RPMI7951 (cell line): ENCODE measurements around the gene LY6G5B. TPM values are rescaled to one million over a fixed set of nuclear protein-coding genes. Genes with fewer than 3 reads are reported as not detected.
A peak's percentile ranks its signal among the peaks of the same experiment; 100 is the strongest.
"Not testable (repeated sequence)": the region's sequence is repeated elsewhere in the genome, so short reads cannot be mapped to it uniquely, and the experiment has no call there.

Source experiments
- DNase-seq: peaks from one replicate; pipeline ENCODE4 v3.0.0-alpha.2; 2012; ENCODE audit warnings: low read depth
- total RNA-seq: library from RNA; depleted of rRNA; stranded (reverse); fragments of >200 nt; shearing (Covaris generic); gene quantifications from 2 replicates; pipeline ENCODE4 v1.2.3, GENCODE V29; 2014

The LY6G5B gene
- total RNA-seq, 1 experiment from 2014 or later, result 0.36 TPM

GRCh38 chr6:31690231-31691077 lies 20.7 kb downstream of the LY6G5B start:
- no peak for DNase-seq

GRCh38 chr6:31691078-31691463 lies 21.3 kb downstream of the LY6G5B start:
- DNase-seq, result no peak

GRCh38 chr6:31691564-31692108 lies 21.9 kb downstream of the LY6G5B start:
- DNase-seq, result no peak

GRCh38 chr6:31692353-31692752 lies 22.6 kb downstream of the LY6G5B start:
- DNase-seq, result no peak

- DNase-seq, result no peak
Observed at GRCh38 chr6:31692886-31693285, 23.1 kb downstream of the LY6G5B start.

- no peak for DNase-seq
Observed at GRCh38 chr6:31693535-31693934, 23.8 kb downstream of the LY6G5B start.

GRCh38 chr6:31697555-31697954 lies 27.8 kb downstream of the LY6G5B start:
- no peak for DNase-seq

- no peak for DNase-seq
Observed at GRCh38 chr6:31700740-31701401, 31.1 kb downstream of the LY6G5B start.

- DNase-seq, result peak; percentile 33
Observed at GRCh38 chr6:31701666-31702404, 32.1 kb downstream of the LY6G5B start.

- no peak for DNase-seq
Observed at GRCh38 chr6:31702405-31702818, 32.6 kb downstream of the LY6G5B start.

GRCh38 chr6:31702819-31703716 lies 33.3 kb downstream of the LY6G5B start, which contains the start of gene ABHD16A:
Gene ABHD16A, minus strand, starts transcription at chr6:31703324. Its CDS starts 43 bp downstream, at chr6:31703281.
- peak; percentile 98 for DNase-seq

- DNase-seq, result no peak
Observed at GRCh38 chr6:31705931-31706330, 36.2 kb downstream of the LY6G5B start.

- no peak for DNase-seq
Observed at GRCh38 chr6:31706599-31706998, 36.8 kb downstream of the LY6G5B start, which contains the start of gene LY6G6F. Gene LY6G6F, plus strand, starts transcription at chr6:31706866. Its CDS starts 41 bp downstream, at chr6:31706907.

- DNase-seq, result no peak
Observed at GRCh38 chr6:31707701-31708100, 37.9 kb downstream of the LY6G5B start.

- no peak for DNase-seq
Observed at GRCh38 chr6:31708224-31708623, 38.4 kb downstream of the LY6G5B start.

- DNase-seq, result not testable (repeated sequence)
Observed at GRCh38 chr6:31709157-31709556, 39.4 kb downstream of the LY6G5B start.

- DNase-seq, result no peak
Observed at GRCh38 chr6:31710523-31711219, 40.9 kb downstream of the LY6G5B start.

- DNase-seq, result no peak
Observed at GRCh38 chr6:31711233-31711632, 41.5 kb downstream of the LY6G5B start.

GRCh38 chr6:31712296-31712695 lies 42.5 kb downstream of the LY6G5B start:
- no peak for DNase-seq

- no peak for DNase-seq
Observed at GRCh38 chr6:31713465-31713864, 43.7 kb downstream of the LY6G5B start.
